Skeletal muscle satellite cell (primary cell): ENCODE data around the gene CAMK1D.

Experiments used
- H3K27me3 ChIP-seq: 2 replicates; pipeline ENCODE4 v1.7.0; 2013; ENCODE audit warnings: low read length; ENCODE audit not compliant: control insufficient read depth, insufficient read depth
- H3K36me3 ChIP-seq: 2 replicates; pipeline ENCODE4 v1.7.0; 2013; ENCODE audit warnings: mild to moderate bottlenecking, control low read depth, low read length; ENCODE audit not compliant: insufficient read depth
- H3K4me1 ChIP-seq: 2 replicates; pipeline ENCODE4 v1.7.0; 2013; ENCODE audit warnings: low read length; ENCODE audit not compliant: control insufficient read depth, insufficient read depth
- H3K4me2 ChIP-seq: 2 replicates; pipeline ENCODE4 v1.7.0; 2013; ENCODE audit warnings: mild to moderate bottlenecking, low read length
- H3K4me3 ChIP-seq: 2 replicates; pipeline ENCODE4 v1.7.0; 2013; ENCODE audit warnings: low read length
- H3K9ac ChIP-seq: 2 replicates; pipeline ENCODE4 v1.7.0; 2013; ENCODE audit warnings: mild to moderate bottlenecking, low read depth, low read length, moderate library complexity
- H3K9me3 ChIP-seq: replicated peaks from 2 replicates; pipeline ENCODE4 v1.7.0; 2013; ENCODE audit warnings: mild to moderate bottlenecking, control low read depth, low read length

The CAMK1D gene

GRCh38 chr10:12602521-12602920 lies 253.2 kb downstream of the CAMK1D start:
- Histone ChIP-seq H3K36me3 (no peaks in the 10 kb centered on the region), H3K4me3 (no peak overlapping the region), H3K4me1 (peaks cover 13% of the 10 kb centered on the region), H3K9ac (no peak overlapping the region), H3K9me3 (no peaks in the 10 kb centered on the region), H3K27me3 (no peaks in the 10 kb centered on the region), H3K4me2 (no peak overlapping the region)

GRCh38 chr10:12603766-12604470 lies 254.6 kb downstream of the CAMK1D start:
- Histone ChIP-seq H3K4me2 (no peak overlapping the region), H3K4me1 (peaks cover 13% of the 10 kb centered on the region)

GRCh38 chr10:12605580-12606405 lies 256.4 kb downstream of the CAMK1D start:
- H3K4me3 ChIP-seq = peak overlapping the region; percentile 69
- peaks cover 13% of the 10 kb centered on the region for H3K4me1 ChIP-seq
- peak overlapping the region; percentile 92 for H3K4me2 ChIP-seq
- H3K27me3 ChIP-seq = no peaks in the 10 kb centered on the region
- H3K9ac ChIP-seq = peak overlapping the region; percentile 76
- no peaks in the 10 kb centered on the region for H3K9me3 ChIP-seq
- H3K36me3 ChIP-seq = no peaks in the 10 kb centered on the region

More at GRCh38 chr10:12603766-12604470, 254.6 kb downstream of the CAMK1D start:
- no peak overlapping the region for H3K9ac ChIP-seq
- no peaks in the 10 kb centered on the region for H3K36me3 ChIP-seq
- H3K27me3 ChIP-seq = no peaks in the 10 kb centered on the region
- H3K4me3 ChIP-seq = no peak overlapping the region
- H3K9me3 ChIP-seq = no peaks in the 10 kb centered on the region

GRCh38 chr10:12606461-12606860 lies 257.1 kb downstream of the CAMK1D start:
- Histone ChIP-seq H3K36me3 (no peaks in the 10 kb centered on the region), H3K27me3 (no peaks in the 10 kb centered on the region), H3K9ac (peak overlapping the region; percentile 76), H3K4me2 (peak overlapping the region; percentile 92), H3K9me3 (no peaks in the 10 kb centered on the region), H3K4me3 (peak overlapping the region; percentile 69), H3K4me1 (peaks cover 13% of the 10 kb centered on the region)

- Histone ChIP-seq H3K4me1 (peaks cover 13% of the 10 kb centered on the region), H3K27me3 (no peaks in the 10 kb centered on the region), H3K4me2 (no peak overlapping the region), H3K36me3 (no peaks in the 10 kb centered on the region), H3K4me3 (no peak overlapping the region), H3K9me3 (no peaks in the 10 kb centered on the region), H3K9ac (no peak overlapping the region)
Observed at GRCh38 chr10:12608761-12609160, 259.4 kb downstream of the CAMK1D start.

GRCh38 chr10:12609435-12609834 lies 260.1 kb downstream of the CAMK1D start:
- Histone ChIP-seq H3K4me1 (peaks cover 13% of the 10 kb centered on the region), H3K4me3 (no peak overlapping the region), H3K4me2 (no peak overlapping the region), H3K27me3 (no peaks in the 10 kb centered on the region), H3K9me3 (no peaks in the 10 kb centered on the region), H3K9ac (no peak overlapping the region), H3K36me3 (no peaks in the 10 kb centered on the region)

- no peaks in the 10 kb centered on the region for H3K9me3 ChIP-seq
- no peak overlapping the region for H3K4me2 ChIP-seq
- H3K27me3 ChIP-seq = no peaks in the 10 kb centered on the region
- H3K9ac ChIP-seq = no peak overlapping the region
- no peak overlapping the region for H3K4me3 ChIP-seq
- no peaks in the 10 kb centered on the region for H3K4me1 ChIP-seq
- no peaks in the 10 kb centered on the region for H3K36me3 ChIP-seq
Observed at GRCh38 chr10:12613136-12613535, 263.8 kb downstream of the CAMK1D start.

- Histone ChIP-seq H3K9ac (no peak overlapping the region), H3K27me3 (no peaks in the 10 kb centered on the region), H3K4me2 (no peak overlapping the region), H3K4me3 (no peak overlapping the region), H3K9me3 (no peaks in the 10 kb centered on the region), H3K36me3 (no peaks in the 10 kb centered on the region), H3K4me1 (no peaks in the 10 kb centered on the region)
Observed at GRCh38 chr10:12614177-12614995, 265.0 kb downstream of the CAMK1D start.

GRCh38 chr10:12615296-12616220 lies 266.2 kb downstream of the CAMK1D start:
- no peak overlapping the region for H3K9ac ChIP-seq
- H3K9me3 ChIP-seq = no peaks in the 10 kb centered on the region
- no peak overlapping the region for H3K4me3 ChIP-seq
- H3K4me1 ChIP-seq = no peaks in the 10 kb centered on the region
- H3K4me2 ChIP-seq = no peak overlapping the region
- H3K27me3 ChIP-seq = no peaks in the 10 kb centered on the region
- H3K36me3 ChIP-seq = no peaks in the 10 kb centered on the region

GRCh38 chr10:12617191-12618175 lies 268.1 kb downstream of the CAMK1D start:
- H3K4me3 ChIP-seq = no peak overlapping the region
- H3K9me3 ChIP-seq = no peaks in the 10 kb centered on the region
- H3K9ac ChIP-seq = no peak overlapping the region
- no peaks in the 10 kb centered on the region for H3K4me1 ChIP-seq
- H3K4me2 ChIP-seq = no peak overlapping the region
- H3K27me3 ChIP-seq = no peaks in the 10 kb centered on the region
- H3K36me3 ChIP-seq = no peaks in the 10 kb centered on the region
